OCI-LY7 (cell line): ENCODE results near the gene PDE3B. TPM values are rescaled to one million over a fixed set of nuclear protein-coding genes. Genes with fewer than 3 reads are reported as not detected.

ENCODE experiments used
- BruUV-seq: library from RNA; stranded (reverse); fragments of 400-500 nt; replicated peaks from 2 replicates; lab custom pipeline; 2021; lab: Mats Ljungman, UMichigan
- CTCF ChIA-PET: fragments of 300-600 bp; sonication (Branson Sonifier 250); formaldehyde crosslinking; loops from one replicate; lab custom pipeline; 2022; ENCODE audit warnings: antibody characterized with exemption; ENCODE audit not compliant: unreplicated experiment; lab: Charles Lee
- POLR2A ChIA-PET: fragments of 300-600 bp; sonication (Branson Sonifier 250); formaldehyde crosslinking; loops from one replicate; lab custom pipeline; 2022; ENCODE audit warnings: antibody characterized with exemption; lab: Charles Lee
- DNase-seq: peaks from one replicate; pipeline ENCODE4 v3.0.0-alpha.2; 2015; ENCODE audit warnings: low spot score
- H2AFZ ChIP-seq: fragments of 200-600 bp; sonication (generic), shearing (Covaris generic); 2 replicates; pipeline ENCODE4 v1.6.1; 2014; ENCODE audit warnings: mild to moderate bottlenecking, antibody characterized with exemption, low read length, moderate library complexity
- H3K27ac ChIP-seq: fragments of 200-600 bp; sonication (generic); 2 replicates; pipeline ENCODE4 v1.5.1; 2014; ENCODE audit warnings: mixed run types, low read depth, mild to moderate bottlenecking, moderate library complexity, low read length, inconsistent platforms; ENCODE audit not compliant: poor library complexity, severe bottlenecking
- H3K36me3 ChIP-seq: fragments of 200-600 bp; sonication (generic); 2 replicates; pipeline ENCODE4 v1.6.1; 2014; ENCODE audit warnings: mild to moderate bottlenecking, antibody characterized with exemption, low read length, moderate library complexity, mixed read lengths; ENCODE audit not compliant: insufficient read depth
- H3K4me1 ChIP-seq: fragments of 200-600 bp; sonication (generic); 2 replicates; pipeline ENCODE4 v1.5.1; 2014; ENCODE audit warnings: mild to moderate bottlenecking, low read length; ENCODE audit not compliant: insufficient read depth, poor library complexity, severe bottlenecking
- H3K4me2 ChIP-seq: fragments of 200-600 bp; sonication (generic); 2 replicates; pipeline ENCODE4 v1.6.1; 2014; ENCODE audit warnings: mild to moderate bottlenecking, low read length
- H3K4me3 ChIP-seq: fragments of 200-600 bp; sonication (generic); 2 replicates; pipeline ENCODE4 v1.5.1; 2014; ENCODE audit warnings: mild to moderate bottlenecking, low read depth, low read length; ENCODE audit not compliant: poor library complexity, severe bottlenecking
- H3K79me2 ChIP-seq: fragments of 200-600 bp; sonication (generic); 2 replicates; pipeline ENCODE4 v1.6.1; 2016; ENCODE audit warnings: low read depth, mild to moderate bottlenecking, low read length, moderate library complexity, mixed read lengths; ENCODE audit not compliant: insufficient read depth
- H3K9me2 ChIP-seq: fragments of 200-600 bp; sonication (generic); 2 replicates; pipeline ENCODE4 v1.6.1; 2016; ENCODE audit warnings: mild to moderate bottlenecking, low read length, mixed read lengths; ENCODE audit not compliant: insufficient read depth
- H3K9me3 ChIP-seq: fragments of 200-600 bp; sonication (generic); 2 replicates; pipeline ENCODE4 v1.6.1; 2014; ENCODE audit warnings: mild to moderate bottlenecking, mixed run types, low read length, mixed read lengths
- H4K20me1 ChIP-seq: fragments of 200-600 bp; sonication (generic); 2 replicates; pipeline ENCODE4 v1.6.1; 2014; ENCODE audit warnings: mild to moderate bottlenecking, antibody characterized with exemption, low read length, moderate library complexity, mixed read lengths; ENCODE audit not compliant: insufficient read depth
- EZH2phosphoT487 ChIP-seq: fragments of 200-600 bp; sonication (generic); IDR thresholded peaks from 2 replicates; pipeline ENCODE4 v1.6.1; 2018; ENCODE audit warnings: low read depth, borderline replicate concordance, mild to moderate bottlenecking, mixed run types, antibody characterized with exemption, low read length, moderate library complexity, mixed read lengths
- intact Hi-C: fragments of 100-400 bp; cut with micrococcal nuclease; formaldehyde crosslinking; loops from one replicate; pipeline ENCODE4 v1.10.0; 2022; ENCODE audit not compliant: unreplicated experiment
- total RNA-seq, 2 experiments: library from RNA; depleted of rRNA in 1 of 2; stranded (reverse); fragments of >200 nt in 1 of 2; shearing (Covaris generic) in 1 of 2; gene quantifications; 2 replicates each; pipeline ENCODE4 v1.2.3, GENCODE V29; 2014 to 2022
- TF ChIP-seq, protein P1 (sequence below): fragments of 200-600 bp; sonication (generic); conservative IDR thresholded peaks from 2 replicates; pipeline ENCODE4 v1.5.1; 2014; ENCODE audit warnings: mild to moderate bottlenecking, antibody characterized with exemption, low read length, moderate library complexity, mixed read lengths

The PDE3B gene
- total RNA-seq, 2 experiments from 2014 or later, result not detected

DNA sequence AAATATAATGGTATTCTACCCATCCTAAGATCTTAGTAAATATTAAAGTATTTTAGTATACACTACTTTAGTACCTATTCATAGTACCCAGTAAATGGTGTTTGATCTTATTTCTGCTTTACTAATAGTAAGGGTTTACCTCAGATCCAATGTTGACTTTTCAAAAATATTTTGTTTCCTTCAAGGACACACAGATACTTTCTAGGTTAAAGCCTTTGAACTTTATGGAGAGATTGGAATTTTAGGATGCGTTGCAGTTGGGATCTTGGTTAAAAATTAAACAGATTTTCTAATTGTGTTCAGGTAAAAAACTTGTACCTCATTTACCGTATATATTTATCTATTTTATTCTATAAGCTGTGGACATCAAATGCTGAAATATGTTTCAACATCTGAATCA, 175.2 kb downstream of the PDE3B start:
- Histone ChIP-seq H3K79me2 (no peaks in the 10 kb centered on the region), H2AFZ (no peak overlapping the region), H3K4me2 (no peak overlapping the region), H3K4me3 (no peak overlapping the region), H3K4me1 (no peaks in the 10 kb centered on the region), H3K9me3 (no peaks in the 10 kb centered on the region), H3K9me2 (no peaks in the 10 kb centered on the region), H3K27ac (no peak overlapping the region), H4K20me1 (no peaks in the 10 kb centered on the region), H3K36me3 (no peaks in the 10 kb centered on the region)
- BruUV-seq, result no TSS peak
- CTCF ChIA-PET, result no interaction called here
- no peak for TF ChIP-seq EZH2phosphoT487
- TF ChIP-seq, protein P1, sequence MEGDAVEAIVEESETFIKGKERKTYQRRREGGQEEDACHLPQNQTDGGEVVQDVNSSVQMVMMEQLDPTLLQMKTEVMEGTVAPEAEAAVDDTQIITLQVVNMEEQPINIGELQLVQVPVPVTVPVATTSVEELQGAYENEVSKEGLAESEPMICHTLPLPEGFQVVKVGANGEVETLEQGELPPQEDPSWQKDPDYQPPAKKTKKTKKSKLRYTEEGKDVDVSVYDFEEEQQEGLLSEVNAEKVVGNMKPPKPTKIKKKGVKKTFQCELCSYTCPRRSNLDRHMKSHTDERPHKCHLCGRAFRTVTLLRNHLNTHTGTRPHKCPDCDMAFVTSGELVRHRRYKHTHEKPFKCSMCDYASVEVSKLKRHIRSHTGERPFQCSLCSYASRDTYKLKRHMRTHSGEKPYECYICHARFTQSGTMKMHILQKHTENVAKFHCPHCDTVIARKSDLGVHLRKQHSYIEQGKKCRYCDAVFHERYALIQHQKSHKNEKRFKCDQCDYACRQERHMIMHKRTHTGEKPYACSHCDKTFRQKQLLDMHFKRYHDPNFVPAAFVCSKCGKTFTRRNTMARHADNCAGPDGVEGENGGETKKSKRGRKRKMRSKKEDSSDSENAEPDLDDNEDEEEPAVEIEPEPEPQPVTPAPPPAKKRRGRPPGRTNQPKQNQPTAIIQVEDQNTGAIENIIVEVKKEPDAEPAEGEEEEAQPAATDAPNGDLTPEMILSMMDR, result no peak
- POLR2A ChIA-PET, result no interaction called here
- intact Hi-C loops, result no loop called here
- DNase-seq, result no peak

DNA sequence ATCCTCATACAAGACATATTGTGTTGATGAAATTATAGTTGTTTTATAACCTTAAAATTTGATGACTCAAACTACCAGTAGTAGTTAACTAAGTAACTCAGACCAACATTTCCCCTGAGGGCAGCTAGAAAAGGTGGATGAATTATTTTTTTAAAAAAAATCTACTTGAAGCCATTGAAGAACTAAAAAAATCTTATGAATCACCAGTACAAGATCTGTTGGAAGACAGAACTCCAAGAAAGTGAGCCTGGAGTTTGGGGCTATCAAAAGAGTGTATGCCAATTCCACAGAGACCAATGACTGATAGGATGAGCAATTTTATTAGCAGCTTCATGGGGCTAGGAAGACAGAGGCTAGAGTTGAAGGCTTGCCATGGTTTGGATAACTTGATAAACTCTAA, 176.0 kb downstream of the PDE3B start:
- Histone ChIP-seq H3K4me3 (no peak overlapping the region), H3K9me2 (no peaks in the 10 kb centered on the region), H2AFZ (no peak overlapping the region), H3K9me3 (no peaks in the 10 kb centered on the region), H3K79me2 (no peaks in the 10 kb centered on the region), H4K20me1 (no peaks in the 10 kb centered on the region), H3K4me2 (no peak overlapping the region), H3K4me1 (no peaks in the 10 kb centered on the region), H3K27ac (no peak overlapping the region), H3K36me3 (no peaks in the 10 kb centered on the region)
- TF ChIP-seq, protein P1, result no peak
- no peak for TF ChIP-seq EZH2phosphoT487
- POLR2A ChIA-PET, result no interaction called here
- CTCF ChIA-PET, result no interaction called here
- intact Hi-C loops, result no loop called here
- BruUV-seq, result no TSS peak
- no peak for DNase-seq

DNA sequence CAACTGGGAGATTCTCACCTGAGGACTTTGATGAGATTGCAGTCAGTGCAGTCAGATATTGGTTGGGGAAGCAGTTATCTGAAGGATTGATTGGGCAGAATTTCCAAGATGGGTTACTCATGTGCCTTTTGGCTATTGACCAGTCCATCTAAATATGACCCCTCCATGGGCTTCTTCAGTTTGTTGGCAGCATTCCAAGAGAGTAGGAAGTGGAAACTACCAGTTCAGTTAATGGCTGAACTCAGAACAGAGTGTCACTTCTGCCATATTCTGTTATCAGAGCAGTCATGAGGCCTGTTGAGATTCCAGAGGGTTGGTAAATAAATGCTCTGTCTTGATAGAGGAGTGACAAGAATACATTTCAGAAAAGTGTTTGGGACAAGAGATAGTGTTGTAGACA, 177.4 kb downstream of the PDE3B start:
- TF ChIP-seq EZH2phosphoT487, result no peak
- TF ChIP-seq, protein P1, result no peak
- intact Hi-C loops, result no loop called here
- no peaks in the 10 kb centered on the region for H3K36me3 ChIP-seq
- no peaks in the 10 kb centered on the region for H3K9me3 ChIP-seq
- H3K27ac ChIP-seq, result no peak overlapping the region
- CTCF ChIA-PET, result no interaction called here
- H4K20me1 ChIP-seq, result no peaks in the 10 kb centered on the region
- no peak overlapping the region for H3K4me3 ChIP-seq
- no peak overlapping the region for H3K4me2 ChIP-seq
- no peaks in the 10 kb centered on the region for H3K79me2 ChIP-seq
- no peak for DNase-seq
- POLR2A ChIA-PET, result interaction anchor here (1.3 kb wide), 1 partner anchor 9 kb away, joined by 3 read pairs; no protein-coding TSS in a partner anchor
- H2AFZ ChIP-seq, result no peak overlapping the region
- H3K9me2 ChIP-seq, result no peaks in the 10 kb centered on the region
- no peaks in the 10 kb centered on the region for H3K4me1 ChIP-seq
- BruUV-seq, result no TSS peak
